ENCODE data around the gene COL4A3. TPM values are rescaled to one million over a fixed set of nuclear protein-coding genes. Genes with fewer than 3 reads are reported as not detected.

COL4A3 gene
- total RNA-seq, 1 donor from 2014 or later = not detected

DNA sequence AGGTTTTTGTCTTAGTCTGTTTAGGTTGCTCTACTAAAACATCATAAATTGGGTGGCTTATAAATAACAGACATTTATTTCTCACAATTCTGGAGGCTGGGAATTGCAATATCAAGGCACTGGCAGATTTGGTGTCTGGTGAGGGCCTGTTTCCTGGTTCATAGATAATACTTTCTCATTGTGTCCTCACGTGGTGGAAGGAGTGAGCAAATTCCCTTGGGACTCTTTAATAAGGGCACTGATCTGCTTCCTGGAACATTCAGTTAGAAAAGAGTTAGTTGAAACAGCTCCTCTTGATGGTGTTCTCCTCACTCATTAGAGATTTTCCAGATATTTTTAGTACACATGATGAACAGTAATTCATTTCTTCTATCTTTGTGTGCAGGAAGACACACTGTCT is 22.3 kb downstream of the COL4A3 start:
- Mint-ChIP-seq H3K9me3 (no peaks in the 10 kb centered on the region), H3K27me3 (ENCODE audit: low read depth) (no peaks in the 10 kb centered on the region), H3K36me3 (no peaks in the 10 kb centered on the region), H3K4me1 (peaks cover 2% of the 10 kb centered on the region), H3K27ac (no peak overlapping the region), H3K4me3 (no peak overlapping the region)
- no peak for DNase-seq (ENCODE audit: low spot score in 2 of 2, unreplicated experiment in 2 of 2)
- TF ChIP-seq, protein P1, sequence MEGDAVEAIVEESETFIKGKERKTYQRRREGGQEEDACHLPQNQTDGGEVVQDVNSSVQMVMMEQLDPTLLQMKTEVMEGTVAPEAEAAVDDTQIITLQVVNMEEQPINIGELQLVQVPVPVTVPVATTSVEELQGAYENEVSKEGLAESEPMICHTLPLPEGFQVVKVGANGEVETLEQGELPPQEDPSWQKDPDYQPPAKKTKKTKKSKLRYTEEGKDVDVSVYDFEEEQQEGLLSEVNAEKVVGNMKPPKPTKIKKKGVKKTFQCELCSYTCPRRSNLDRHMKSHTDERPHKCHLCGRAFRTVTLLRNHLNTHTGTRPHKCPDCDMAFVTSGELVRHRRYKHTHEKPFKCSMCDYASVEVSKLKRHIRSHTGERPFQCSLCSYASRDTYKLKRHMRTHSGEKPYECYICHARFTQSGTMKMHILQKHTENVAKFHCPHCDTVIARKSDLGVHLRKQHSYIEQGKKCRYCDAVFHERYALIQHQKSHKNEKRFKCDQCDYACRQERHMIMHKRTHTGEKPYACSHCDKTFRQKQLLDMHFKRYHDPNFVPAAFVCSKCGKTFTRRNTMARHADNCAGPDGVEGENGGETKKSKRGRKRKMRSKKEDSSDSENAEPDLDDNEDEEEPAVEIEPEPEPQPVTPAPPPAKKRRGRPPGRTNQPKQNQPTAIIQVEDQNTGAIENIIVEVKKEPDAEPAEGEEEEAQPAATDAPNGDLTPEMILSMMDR (IDR thresholded peaks at IDR 0.05; ENCODE audit: unreplicated experiment) = no peak

DNA sequence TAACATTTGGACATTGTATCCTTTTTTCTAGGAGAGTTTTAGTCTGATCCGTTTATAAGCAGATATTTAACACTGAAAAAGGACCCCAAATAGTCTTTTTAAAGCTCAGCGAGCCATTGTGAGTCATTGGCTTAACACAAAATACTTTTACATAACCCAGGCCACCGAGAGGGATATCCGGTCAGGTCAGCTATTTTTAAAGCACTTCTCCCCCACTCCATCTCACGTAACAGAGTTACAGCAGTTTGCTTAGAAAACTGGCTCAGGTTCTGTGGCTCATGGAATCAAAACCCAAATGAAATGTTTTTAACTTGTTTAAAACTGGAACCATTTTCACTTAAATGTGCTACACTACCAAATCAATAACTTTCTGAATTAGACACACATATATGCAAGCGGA is 23.9 kb downstream of the COL4A3 start:
- Mint-ChIP-seq H3K36me3 (no peaks in the 10 kb centered on the region), H3K4me3 (no peak overlapping the region), H3K9me3 (no peaks in the 10 kb centered on the region), H3K4me1 (peaks cover 2% of the 10 kb centered on the region), H3K27me3 (ENCODE audit: low read depth) (no peaks in the 10 kb centered on the region), H3K27ac (no peak overlapping the region)
- DNase-seq (ENCODE audit: low spot score in 2 of 2, unreplicated experiment in 2 of 2) = no peak
- TF ChIP-seq, protein P1 (IDR thresholded peaks at IDR 0.05; ENCODE audit: unreplicated experiment) = no peak

DNA sequence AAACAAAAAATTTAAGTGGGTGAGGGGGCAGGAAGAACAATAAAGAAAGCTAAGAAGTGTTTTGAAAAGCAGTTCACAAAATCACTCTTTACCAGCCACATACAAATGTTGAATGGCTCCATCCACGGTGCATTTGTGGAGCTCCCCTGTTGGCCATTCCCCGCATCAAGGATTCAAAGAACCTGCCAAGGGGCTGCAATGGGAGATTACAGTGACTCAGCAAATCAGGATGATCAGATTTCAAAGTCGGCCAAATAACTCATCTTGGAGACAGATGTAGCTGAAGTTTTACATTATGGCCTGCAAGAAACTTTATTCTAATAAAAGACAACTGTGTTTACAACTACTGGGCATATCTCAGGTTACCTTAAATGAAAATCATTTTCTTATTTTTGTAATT is 26.9 kb downstream of the COL4A3 start:
- Mint-ChIP-seq H3K4me3 (no peak overlapping the region), H3K9me3 (no peaks in the 10 kb centered on the region), H3K36me3 (no peaks in the 10 kb centered on the region), H3K27me3 (ENCODE audit: low read depth) (no peaks in the 10 kb centered on the region), H3K4me1 (peaks cover 2% of the 10 kb centered on the region), H3K27ac (no peak overlapping the region)
- TF ChIP-seq, protein P1 (IDR thresholded peaks at IDR 0.05; ENCODE audit: unreplicated experiment) = no peak
- no peak for DNase-seq (ENCODE audit: low spot score in 2 of 2, unreplicated experiment in 2 of 2)

DNA sequence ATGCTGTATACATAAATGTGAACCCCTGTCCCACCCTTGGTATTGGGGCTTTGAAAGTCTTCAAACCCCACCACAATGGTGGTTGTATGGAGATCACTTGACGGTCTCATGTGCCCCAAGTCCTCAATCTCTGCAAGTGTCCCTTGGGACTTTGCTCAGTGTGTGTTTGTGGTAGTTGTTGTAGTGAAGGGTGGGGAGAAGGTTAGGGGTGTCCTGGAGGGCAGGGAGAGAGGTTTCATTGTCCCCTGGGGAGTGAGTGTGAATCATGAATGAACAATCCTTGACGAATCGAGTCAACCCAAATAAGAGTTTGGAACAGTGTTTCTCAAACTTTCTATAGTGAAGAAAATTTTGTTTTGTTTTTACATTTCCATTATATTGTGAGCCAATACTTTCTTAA is 28.1 kb downstream of the COL4A3 start:
- peaks cover 2% of the 10 kb centered on the region for H3K4me1 Mint-ChIP-seq
- H3K27me3 Mint-ChIP-seq (ENCODE audit: low read depth) = no peaks in the 10 kb centered on the region
- H3K27ac Mint-ChIP-seq = no peak overlapping the region
- TF ChIP-seq, protein P1 (IDR thresholded peaks at IDR 0.05; ENCODE audit: unreplicated experiment) = no peak
- no peak for DNase-seq (ENCODE audit: low spot score in 2 of 2, unreplicated experiment in 2 of 2)
- no peaks in the 10 kb centered on the region for H3K36me3 Mint-ChIP-seq
- no peak overlapping the region for H3K4me3 Mint-ChIP-seq
- no peaks in the 10 kb centered on the region for H3K9me3 Mint-ChIP-seq

DNA sequence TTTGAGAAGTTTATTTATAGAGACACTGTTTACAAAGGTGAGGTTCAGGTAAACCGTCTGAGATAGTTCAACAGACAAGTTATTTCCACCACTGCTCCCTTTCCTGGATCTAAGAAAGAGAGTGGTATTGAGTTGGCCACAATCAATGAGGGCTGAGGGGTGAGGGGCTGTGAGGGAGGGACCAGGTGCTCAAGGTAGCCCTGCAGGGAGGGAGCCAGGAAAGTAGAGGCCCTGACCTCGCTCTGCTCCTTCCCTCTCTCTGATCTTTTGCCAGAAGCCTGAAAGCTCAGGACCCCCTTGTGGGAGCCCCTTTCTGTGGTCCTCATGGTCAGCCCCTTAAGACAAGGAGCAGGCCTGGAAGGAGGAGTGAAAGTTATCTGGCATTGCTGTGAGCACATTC is 29.8 kb downstream of the COL4A3 start:
- Mint-ChIP-seq H3K4me3 (no peak overlapping the region), H3K4me1 (no peaks in the 10 kb centered on the region), H3K27ac (no peak overlapping the region), H3K27me3 (ENCODE audit: low read depth) (no peaks in the 10 kb centered on the region), H3K9me3 (no peaks in the 10 kb centered on the region), H3K36me3 (no peaks in the 10 kb centered on the region)
- TF ChIP-seq, protein P1 (IDR thresholded peaks at IDR 0.05; ENCODE audit: unreplicated experiment) = no peak
- no peak for DNase-seq (ENCODE audit: low spot score in 2 of 2, unreplicated experiment in 2 of 2)

DNA sequence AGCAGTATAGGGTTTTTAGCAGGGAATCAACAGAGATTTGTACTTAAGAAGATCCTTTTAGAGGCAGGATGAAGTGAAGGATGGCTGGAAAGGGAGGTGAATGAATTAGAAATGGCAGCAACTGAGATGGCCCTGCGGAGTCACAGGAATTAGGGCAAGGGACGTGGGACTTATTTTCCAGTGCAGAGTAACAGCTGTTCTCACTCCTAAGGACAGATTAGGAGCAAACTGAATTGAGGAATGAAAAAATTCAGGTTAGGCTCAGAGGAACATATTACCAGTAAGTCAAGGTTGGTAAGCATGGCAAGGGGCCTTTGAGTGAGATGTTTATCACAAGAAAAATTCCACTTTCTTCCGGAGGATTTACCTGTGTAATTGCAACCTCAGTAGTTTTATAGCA is 34.4 kb downstream of the COL4A3 start:
- Mint-ChIP-seq H3K9me3 (no peaks in the 10 kb centered on the region), H3K27me3 (ENCODE audit: low read depth) (no peaks in the 10 kb centered on the region), H3K36me3 (no peaks in the 10 kb centered on the region), H3K27ac (no peak overlapping the region), H3K4me1 (no peaks in the 10 kb centered on the region), H3K4me3 (no peak overlapping the region)
- DNase-seq (ENCODE audit: low spot score in 2 of 2, unreplicated experiment in 2 of 2) = no peak
- TF ChIP-seq, protein P1 (IDR thresholded peaks at IDR 0.05; ENCODE audit: unreplicated experiment) = no peak
